ENCODE measurements around the gene PCSK5.

Gene PCSK5

DNA sequence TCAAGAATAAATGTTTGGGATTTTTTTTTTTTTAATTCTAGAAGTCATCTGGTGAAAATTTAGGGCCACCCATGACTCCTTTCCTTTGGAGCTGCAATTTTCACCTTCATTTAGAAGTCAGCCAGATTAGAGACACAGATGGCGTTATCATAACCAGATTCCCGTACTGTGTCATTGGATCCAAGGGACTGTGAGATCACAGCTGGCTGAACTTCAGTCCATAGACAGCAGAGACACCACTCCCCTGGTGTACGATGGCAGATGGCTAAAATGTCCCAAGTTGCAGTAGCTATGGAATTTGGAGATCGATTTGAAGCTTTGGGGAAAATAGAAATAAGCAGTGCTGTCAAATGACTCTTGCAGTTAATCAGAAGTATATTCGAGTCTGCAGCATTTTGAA is 287.5 kb downstream of the PCSK5 start:
- no peaks in the 10 kb centered on the region for H3K4me1 ChIP-seq (ENCODE audit: control insufficient read depth, insufficient read depth, low read length)
- H3K4me3 ChIP-seq (ENCODE audit: low read length in 2 of 2), result no peak overlapping the region
- no peaks in the 10 kb centered on the region for H3K9me3 ChIP-seq (ENCODE audit: control insufficient read depth in 2 of 2, low read length in 2 of 2)
- H3K27me3 ChIP-seq (ENCODE audit: control insufficient read depth in 1 of 2, insufficient read depth in 2 of 2, low read length in 2 of 2), result no peaks in the 10 kb centered on the region
- H3K9ac ChIP-seq (ENCODE audit: low read length in 2 of 2), result no peak overlapping the region
- H3K27ac ChIP-seq (ENCODE audit: low read length), result no peak overlapping the region
- peaks cover 2 to 8% of the 10 kb centered on the region in 2 donors for H3K36me3 ChIP-seq (ENCODE audit: control insufficient read depth in 2 of 2, insufficient read depth in 2 of 2, low read length in 2 of 2)

DNA sequence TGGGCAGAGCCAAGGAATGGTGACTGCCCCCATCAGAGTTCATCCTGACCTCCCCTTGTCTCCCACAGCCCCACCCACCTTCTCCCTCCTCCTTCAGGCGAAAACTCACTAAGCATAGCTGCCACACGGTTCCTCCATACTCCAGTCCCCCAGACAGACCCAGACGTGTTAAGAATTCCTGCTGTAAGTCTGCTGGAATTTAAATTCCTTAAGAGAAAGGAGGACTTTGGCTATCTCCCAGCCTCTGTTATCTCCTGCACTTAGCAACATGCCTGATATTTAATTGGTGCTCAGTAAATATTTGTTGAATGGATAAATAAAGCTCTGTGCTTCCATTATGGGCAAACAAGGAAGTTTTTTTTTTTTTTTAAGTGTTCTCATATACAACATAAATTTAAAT is 290.1 kb downstream of the PCSK5 start:
- H3K36me3 ChIP-seq (ENCODE audit: control insufficient read depth in 2 of 2, insufficient read depth in 2 of 2, low read length in 2 of 2), result peaks cover 2 to 8% of the 10 kb centered on the region in 2 donors
- H3K4me3 ChIP-seq (ENCODE audit: low read length in 2 of 2), result no peak overlapping the region
- no peaks in the 10 kb centered on the region for H3K9me3 ChIP-seq (ENCODE audit: control insufficient read depth in 2 of 2, low read length in 2 of 2)
- H3K27me3 ChIP-seq (ENCODE audit: control insufficient read depth in 1 of 2, insufficient read depth in 2 of 2, low read length in 2 of 2), result no peaks in the 10 kb centered on the region
- no peak overlapping the region for H3K27ac ChIP-seq (ENCODE audit: low read length)
- H3K4me1 ChIP-seq (ENCODE audit: control insufficient read depth, insufficient read depth, low read length), result no peaks in the 10 kb centered on the region
- H3K9ac ChIP-seq (ENCODE audit: low read length in 2 of 2), result no peak overlapping the region

- Histone ChIP-seq H3K27me3 (ENCODE audit: control insufficient read depth in 1 of 2, insufficient read depth in 2 of 2, low read length in 2 of 2) (no peaks in the 10 kb centered on the region), H3K9me3 (ENCODE audit: control insufficient read depth in 2 of 2, low read length in 2 of 2) (no peaks in the 10 kb centered on the region), H3K4me3 (ENCODE audit: low read length in 2 of 2) (no peak overlapping the region), H3K36me3 (ENCODE audit: control insufficient read depth in 2 of 2, insufficient read depth in 2 of 2, low read length in 2 of 2) (peaks cover 2 to 8% of the 10 kb centered on the region in 2 donors), H3K27ac (ENCODE audit: low read length) (no peak overlapping the region), H3K4me1 (ENCODE audit: control insufficient read depth, insufficient read depth, low read length) (no peaks in the 10 kb centered on the region), H3K9ac (ENCODE audit: low read length in 2 of 2) (no peak overlapping the region)
Observed at GRCh38 chr9:76181020-76181641, 290.7 kb downstream of the PCSK5 start.

DNA sequence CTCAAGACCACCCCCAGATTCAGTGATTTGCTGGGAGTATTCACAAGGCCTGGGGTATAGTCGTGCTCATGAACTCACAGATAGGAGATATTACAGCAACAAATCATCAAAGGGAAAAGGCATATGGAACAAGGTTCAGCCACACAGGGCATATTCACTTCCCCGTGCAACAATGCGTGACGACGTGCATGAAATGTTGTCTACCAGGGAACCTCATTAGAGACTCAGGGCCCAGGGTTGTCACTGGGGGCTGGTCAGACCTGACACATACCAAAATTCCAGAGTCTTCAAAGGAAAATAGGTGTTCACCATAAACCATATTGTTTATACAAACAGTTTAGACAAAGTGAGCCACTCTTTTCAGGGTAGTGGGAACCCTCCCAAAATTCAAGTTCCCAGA is 291.3 kb downstream of the PCSK5 start:
- H3K27ac ChIP-seq (ENCODE audit: low read length), result no peak overlapping the region
- H3K9ac ChIP-seq (ENCODE audit: low read length in 2 of 2), result no peak overlapping the region
- H3K27me3 ChIP-seq (ENCODE audit: control insufficient read depth in 1 of 2, insufficient read depth in 2 of 2, low read length in 2 of 2), result no peaks in the 10 kb centered on the region
- H3K4me3 ChIP-seq (ENCODE audit: low read length in 2 of 2), result no peak overlapping the region
- H3K36me3 ChIP-seq (ENCODE audit: control insufficient read depth in 2 of 2, insufficient read depth in 2 of 2, low read length in 2 of 2), result peaks cover 2 to 8% of the 10 kb centered on the region in 2 donors
- no peaks in the 10 kb centered on the region for H3K4me1 ChIP-seq (ENCODE audit: control insufficient read depth, insufficient read depth, low read length)
- no peaks in the 10 kb centered on the region for H3K9me3 ChIP-seq (ENCODE audit: control insufficient read depth in 2 of 2, low read length in 2 of 2)

DNA sequence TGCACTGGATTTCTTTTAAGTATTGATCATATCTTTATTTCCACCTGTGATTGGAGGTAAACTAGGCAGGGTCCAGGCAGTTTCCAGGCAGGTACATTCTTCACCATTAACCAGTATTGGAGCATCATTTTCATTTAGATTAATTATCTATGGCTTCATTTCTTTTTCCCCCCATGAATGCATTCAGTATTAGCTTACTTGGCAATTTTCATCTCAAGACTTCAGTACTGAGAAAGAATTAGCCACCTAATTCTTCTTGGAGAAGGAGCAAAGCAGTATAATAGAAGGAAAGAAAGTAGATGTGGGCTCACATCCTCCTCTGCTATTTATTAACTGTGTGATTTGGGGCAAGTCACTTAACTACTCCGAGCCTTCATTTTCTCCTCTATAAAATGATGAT is 295.0 kb downstream of the PCSK5 start:
- Histone ChIP-seq H3K4me3 (ENCODE audit: low read length in 2 of 2) (no peak overlapping the region), H3K36me3 (ENCODE audit: control insufficient read depth in 2 of 2, insufficient read depth in 2 of 2, low read length in 2 of 2) (peaks cover 0 to 8% of the 10 kb centered on the region in 2 donors)

GRCh38 chr9:76188286-76188685 is 297.8 kb downstream of the PCSK5 start:
- H3K4me1 ChIP-seq (ENCODE audit: control insufficient read depth, insufficient read depth, low read length), result no peaks in the 10 kb centered on the region
- H3K4me3 ChIP-seq (ENCODE audit: low read length in 2 of 2), result no peak overlapping the region
- H3K27ac ChIP-seq (ENCODE audit: low read length), result no peak overlapping the region
- no peaks in the 10 kb centered on the region for H3K9me3 ChIP-seq (ENCODE audit: control insufficient read depth in 2 of 2, low read length in 2 of 2)
- no peaks in the 10 kb centered on the region for H3K27me3 ChIP-seq (ENCODE audit: control insufficient read depth in 1 of 2, insufficient read depth in 2 of 2, low read length in 2 of 2)
- H3K36me3 ChIP-seq (ENCODE audit: control insufficient read depth in 2 of 2, insufficient read depth in 2 of 2, low read length in 2 of 2), result no peaks in the 10 kb centered on the region
- no peak overlapping the region for H3K9ac ChIP-seq (ENCODE audit: low read length in 2 of 2)

More for the DNA sequence above, 295.0 kb downstream of the PCSK5 start:
- Histone ChIP-seq H3K9ac (ENCODE audit: low read length in 2 of 2) (no peak overlapping the region), H3K27me3 (ENCODE audit: control insufficient read depth in 1 of 2, insufficient read depth in 2 of 2, low read length in 2 of 2) (no peaks in the 10 kb centered on the region), H3K4me1 (ENCODE audit: control insufficient read depth, insufficient read depth, low read length) (no peaks in the 10 kb centered on the region), H3K27ac (ENCODE audit: low read length) (no peak overlapping the region), H3K9me3 (ENCODE audit: control insufficient read depth in 2 of 2, low read length in 2 of 2) (no peaks in the 10 kb centered on the region)

DNA sequence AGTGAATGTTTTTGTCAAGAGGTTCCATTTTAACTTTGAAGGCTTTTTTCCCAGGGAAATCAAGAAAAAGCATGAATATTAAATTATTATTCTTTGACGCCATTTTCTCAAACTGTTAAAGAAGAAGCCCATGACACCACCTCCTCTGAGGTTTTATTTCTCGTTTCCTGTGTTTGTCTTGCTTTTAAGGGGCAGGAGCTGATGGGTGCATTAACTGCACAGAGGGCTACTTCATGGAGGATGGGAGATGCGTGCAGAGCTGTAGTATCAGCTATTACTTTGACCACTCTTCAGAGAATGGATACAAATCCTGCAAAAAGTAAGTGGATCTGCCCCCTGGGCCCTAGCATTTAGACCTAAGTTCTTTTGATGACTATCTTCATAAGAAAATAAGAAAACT is 298.4 kb downstream of the PCSK5 start:
- no peaks in the 10 kb centered on the region for H3K9me3 ChIP-seq (ENCODE audit: control insufficient read depth in 2 of 2, low read length in 2 of 2)
- no peaks in the 10 kb centered on the region for H3K4me1 ChIP-seq (ENCODE audit: control insufficient read depth, insufficient read depth, low read length)
- H3K27ac ChIP-seq (ENCODE audit: low read length), result no peak overlapping the region
- H3K27me3 ChIP-seq (ENCODE audit: control insufficient read depth in 1 of 2, insufficient read depth in 2 of 2, low read length in 2 of 2), result no peaks in the 10 kb centered on the region
- no peak overlapping the region for H3K9ac ChIP-seq (ENCODE audit: low read length in 2 of 2)
- no peaks in the 10 kb centered on the region for H3K36me3 ChIP-seq (ENCODE audit: control insufficient read depth in 2 of 2, insufficient read depth in 2 of 2, low read length in 2 of 2)
- no peak overlapping the region for H3K4me3 ChIP-seq (ENCODE audit: low read length in 2 of 2)

DNA sequence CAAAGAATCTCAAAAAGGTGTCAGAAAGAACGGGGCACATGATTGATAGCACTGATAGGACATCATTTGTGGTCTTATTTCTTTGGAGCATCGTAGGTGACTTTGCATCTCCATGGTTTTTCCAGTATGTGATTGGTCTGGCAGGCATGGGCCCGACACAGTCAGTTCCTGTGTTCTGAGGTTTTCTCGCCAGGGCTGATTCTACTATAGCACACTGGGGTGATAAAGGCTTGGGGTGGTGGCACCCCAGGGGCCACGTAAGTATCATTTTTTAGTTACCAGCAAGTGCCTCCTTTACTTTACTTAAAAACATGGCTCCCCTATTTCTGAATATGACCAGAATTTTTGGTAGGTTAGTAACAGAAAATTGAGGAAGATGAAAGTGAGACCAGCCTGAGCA is 301.0 kb downstream of the PCSK5 start:
- H3K9ac ChIP-seq (ENCODE audit: low read length in 2 of 2), result no peak overlapping the region
- no peak overlapping the region for H3K4me3 ChIP-seq (ENCODE audit: low read length in 2 of 2)
- H3K4me1 ChIP-seq (ENCODE audit: control insufficient read depth, insufficient read depth, low read length), result no peaks in the 10 kb centered on the region
- H3K27ac ChIP-seq (ENCODE audit: low read length), result no peak overlapping the region
- no peaks in the 10 kb centered on the region for H3K36me3 ChIP-seq (ENCODE audit: control insufficient read depth in 2 of 2, insufficient read depth in 2 of 2, low read length in 2 of 2)
- H3K9me3 ChIP-seq (ENCODE audit: control insufficient read depth in 2 of 2, low read length in 2 of 2), result no peaks in the 10 kb centered on the region
- H3K27me3 ChIP-seq (ENCODE audit: control insufficient read depth in 1 of 2, insufficient read depth in 2 of 2, low read length in 2 of 2), result no peaks in the 10 kb centered on the region

DNA sequence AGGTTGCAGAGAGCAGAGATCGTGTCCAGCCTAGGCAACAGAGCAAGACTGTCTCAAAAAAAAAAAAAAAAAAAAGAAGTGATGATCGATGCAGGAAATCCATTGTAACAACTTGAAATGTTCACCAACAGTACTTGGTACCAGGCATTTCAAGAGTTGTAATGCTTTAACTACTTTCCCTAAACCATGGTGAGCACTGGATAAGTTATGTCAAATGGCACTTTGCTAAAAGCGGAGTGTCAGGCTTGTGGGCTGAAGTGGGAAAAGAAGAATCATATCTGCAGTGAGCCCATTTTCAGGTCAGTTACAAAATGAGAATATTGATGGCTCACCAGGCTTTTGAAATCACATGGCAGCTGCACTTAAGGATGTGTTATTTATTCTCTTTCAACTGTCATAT is 301.5 kb downstream of the PCSK5 start:
- no peaks in the 10 kb centered on the region for H3K9me3 ChIP-seq (ENCODE audit: control insufficient read depth in 2 of 2, low read length in 2 of 2)
- no peaks in the 10 kb centered on the region for H3K4me1 ChIP-seq (ENCODE audit: control insufficient read depth, insufficient read depth, low read length)
- no peaks in the 10 kb centered on the region for H3K36me3 ChIP-seq (ENCODE audit: control insufficient read depth in 2 of 2, insufficient read depth in 2 of 2, low read length in 2 of 2)
- no peak overlapping the region for H3K4me3 ChIP-seq (ENCODE audit: low read length in 2 of 2)
- H3K9ac ChIP-seq (ENCODE audit: low read length in 2 of 2), result no peak overlapping the region
- H3K27ac ChIP-seq (ENCODE audit: low read length), result no peak overlapping the region
- no peaks in the 10 kb centered on the region for H3K27me3 ChIP-seq (ENCODE audit: control insufficient read depth in 1 of 2, insufficient read depth in 2 of 2, low read length in 2 of 2)

GRCh38 chr9:76194896-76195295 is 304.4 kb downstream of the PCSK5 start:
- H3K4me1 ChIP-seq (ENCODE audit: control insufficient read depth, insufficient read depth, low read length), result no peaks in the 10 kb centered on the region
- no peaks in the 10 kb centered on the region for H3K27me3 ChIP-seq (ENCODE audit: control insufficient read depth in 1 of 2, insufficient read depth in 2 of 2, low read length in 2 of 2)
- H3K27ac ChIP-seq (ENCODE audit: low read length), result no peak overlapping the region
- no peaks in the 10 kb centered on the region for H3K36me3 ChIP-seq (ENCODE audit: control insufficient read depth in 2 of 2, insufficient read depth in 2 of 2, low read length in 2 of 2)
- H3K9me3 ChIP-seq (ENCODE audit: control insufficient read depth in 2 of 2, low read length in 2 of 2), result no peaks in the 10 kb centered on the region
- H3K4me3 ChIP-seq (ENCODE audit: low read length in 2 of 2), result no peak overlapping the region
- no peak overlapping the region for H3K9ac ChIP-seq (ENCODE audit: low read length in 2 of 2)

- H3K4me3 ChIP-seq (ENCODE audit: low read length in 2 of 2), result no peak overlapping the region
- H3K27ac ChIP-seq (ENCODE audit: low read length), result no peak overlapping the region
- H3K9ac ChIP-seq (ENCODE audit: low read length in 2 of 2), result no peak overlapping the region
- H3K4me1 ChIP-seq (ENCODE audit: control insufficient read depth, insufficient read depth, low read length), result no peaks in the 10 kb centered on the region
- H3K9me3 ChIP-seq (ENCODE audit: control insufficient read depth in 2 of 2, low read length in 2 of 2), result no peaks in the 10 kb centered on the region
- no peaks in the 10 kb centered on the region for H3K27me3 ChIP-seq (ENCODE audit: control insufficient read depth in 1 of 2, insufficient read depth in 2 of 2, low read length in 2 of 2)
- no peaks in the 10 kb centered on the region for H3K36me3 ChIP-seq (ENCODE audit: control insufficient read depth in 2 of 2, insufficient read depth in 2 of 2, low read length in 2 of 2)
Observed at GRCh38 chr9:76198336-76198735, 307.9 kb downstream of the PCSK5 start.
